HK-2 (cell line): ENCODE results near the gene VASN.
"Not testable (repeated sequence)": the region's sequence is repeated elsewhere in the genome, so short reads cannot be mapped to it uniquely, and the experiment has no call there.

Source experiments
- DNase-seq: peaks from one replicate; pipeline ENCODE4 v3.0.0-alpha.2; 2018; ENCODE audit not compliant: unreplicated experiment

The VASN gene

GRCh38 chr16:4337540-4338088 is 34.0 kb upstream of the VASN start:
- no peak for DNase-seq

- DNase-seq, result no peak
Measured at GRCh38 chr16:4338125-4338582, 33.5 kb upstream of the VASN start.

- DNase-seq, result no peak
Measured at GRCh38 chr16:4338712-4339299, 32.8 kb upstream of the VASN start.

- no peak for DNase-seq
Measured at GRCh38 chr16:4339455-4339854, 32.2 kb upstream of the VASN start.

- no peak for DNase-seq
Measured at GRCh38 chr16:4339909-4340308, 31.7 kb upstream of the VASN start.

GRCh38 chr16:4340443-4340842 is 31.2 kb upstream of the VASN start:
- DNase-seq, result no peak

GRCh38 chr16:4341250-4341649 is 30.4 kb upstream of the VASN start:
- no peak for DNase-seq

- DNase-seq, result no peak
Measured at GRCh38 chr16:4342866-4343744, 28.5 kb upstream of the VASN start.

GRCh38 chr16:4344300-4344982 is 27.2 kb upstream of the VASN start:
- not testable (repeated sequence) for DNase-seq

- DNase-seq, result no peak
Measured at GRCh38 chr16:4344983-4345835, 26.4 kb upstream of the VASN start.

- DNase-seq, result no peak
Measured at GRCh38 chr16:4345836-4346781, 25.5 kb upstream of the VASN start.

- DNase-seq, result no peak
Measured at GRCh38 chr16:4347010-4347409, 24.6 kb upstream of the VASN start.

GRCh38 chr16:4347765-4348509 is 23.7 kb upstream of the VASN start:
- DNase-seq, result no peak

GRCh38 chr16:4349332-4349731 is 22.3 kb upstream of the VASN start:
- DNase-seq, result no peak

GRCh38 chr16:4350365-4350786 is 21.3 kb upstream of the VASN start:
- DNase-seq, result no peak

- peak; percentile 94 for DNase-seq
Measured at GRCh38 chr16:4350787-4351659, 20.6 kb upstream of the VASN start, which contains the start of gene PAM16. TSS of gene PAM16 (minus strand) at chr16:4351321. CDS start at chr16:4351234, 87 bp downstream.

- DNase-seq, result no peak
Measured at GRCh38 chr16:4351880-4352279, 19.8 kb upstream of the VASN start.

GRCh38 chr16:4352843-4353242 is 18.8 kb upstream of the VASN start:
- no peak for DNase-seq
